ENCODE data around the gene MYMX.

MYMX gene

DNA sequence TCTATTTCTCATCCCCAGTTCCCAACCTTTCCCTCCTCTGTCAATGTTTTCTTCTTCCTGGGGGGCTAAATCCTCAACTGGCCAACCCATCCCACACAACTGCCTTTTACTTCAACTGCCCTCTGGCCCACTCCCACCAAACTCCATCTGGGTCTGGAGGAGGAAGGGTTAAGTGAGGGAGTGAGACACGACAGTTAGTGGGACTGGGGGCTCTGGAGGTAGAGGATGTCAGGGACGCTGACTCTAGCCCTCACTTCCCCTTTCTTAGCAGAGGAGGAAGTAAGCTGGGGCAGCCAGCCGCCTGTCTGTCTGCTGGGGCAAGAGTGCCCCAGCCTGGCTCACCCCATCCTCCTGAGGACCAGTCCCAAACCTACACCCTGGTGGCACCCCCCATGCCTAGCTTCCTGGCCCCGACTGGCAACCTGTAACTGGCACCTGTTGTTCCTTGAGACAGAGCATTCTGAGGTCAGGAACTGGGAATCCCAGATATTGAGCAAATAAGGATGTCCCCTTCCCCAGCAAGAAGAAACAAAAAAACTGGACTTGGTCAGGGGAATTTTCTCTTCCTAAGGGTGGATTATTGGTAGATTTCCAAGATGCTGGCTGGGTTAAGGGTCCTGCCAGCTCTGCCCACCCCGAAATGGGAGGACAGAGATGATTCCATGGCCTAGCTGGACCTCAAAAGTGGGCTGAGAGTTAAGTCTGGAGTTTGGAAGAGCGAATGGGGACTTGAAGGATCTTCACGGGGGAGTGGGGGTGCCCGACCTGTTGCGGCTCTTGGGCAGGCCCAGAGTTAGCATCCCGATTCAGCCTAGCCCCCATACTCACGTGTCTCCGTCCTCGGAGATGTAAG lies 47.7 kb downstream of the MYMX start:
- DNase-seq (ENCODE audit: low spot score): no peak

- peak; percentile 98 for DNase-seq (ENCODE audit: low spot score)
Observed at GRCh38 chr6:44265007-44265721, 48.4 kb downstream of the MYMX start, which contains the start of gene NFKBIE. NFKBIE (minus strand) TSS chr6:44265551; CDS start chr6:44265346, 205 bp downstream.

- DNase-seq (ENCODE audit: low spot score): no peak
Observed at GRCh38 chr6:44265722-44266233, 49.1 kb downstream of the MYMX start.

DNA sequence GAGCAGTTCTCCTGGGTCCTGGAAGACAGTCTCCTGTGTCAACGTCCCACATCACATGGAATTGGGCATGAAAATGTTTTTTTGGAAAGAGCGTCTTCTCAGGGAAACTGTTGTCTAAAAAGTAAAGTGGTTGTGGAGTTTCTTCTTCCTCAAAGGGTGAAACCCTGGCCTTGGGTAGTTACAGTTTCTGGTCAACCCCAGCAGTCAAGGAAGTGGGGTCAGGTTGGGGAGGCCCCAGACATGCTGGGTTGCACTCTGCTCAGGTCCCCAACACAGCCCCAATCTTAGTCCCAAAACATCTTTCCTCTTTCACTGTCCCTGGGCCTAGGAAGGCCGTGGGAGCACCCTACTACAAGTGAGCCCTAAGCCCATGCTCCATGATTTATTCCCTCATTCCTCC lies 49.6 kb downstream of the MYMX start:
- DNase-seq (ENCODE audit: low spot score): no peak

DNA sequence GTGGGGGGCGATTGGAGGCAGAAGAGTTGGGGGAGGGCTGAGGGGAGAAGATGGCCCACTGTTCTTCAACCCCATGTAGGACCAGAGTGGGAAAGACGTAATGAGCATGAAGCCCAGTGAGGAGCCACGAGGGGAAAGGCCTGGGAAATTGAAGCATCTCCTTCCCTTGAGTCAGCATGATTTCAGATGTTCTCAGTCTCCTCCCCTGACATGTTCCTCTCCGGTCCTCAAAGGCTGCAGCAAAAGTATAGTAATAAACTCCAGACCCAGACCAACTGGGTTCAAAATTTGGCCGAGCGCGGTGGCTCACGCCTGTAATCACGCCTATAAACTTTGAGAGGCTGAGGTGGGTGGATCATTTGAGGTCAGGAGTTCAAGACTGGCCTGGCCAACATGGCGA lies 50.5 kb downstream of the MYMX start:
- no peak for DNase-seq (ENCODE audit: low spot score)

Measured in AG08396 (cell line).